Neural cell (in vitro differentiated cells): ENCODE measurements around the gene RABL6.

Source experiments
- POLR2AphosphoS5 ChIP-seq: IDR thresholded peaks from 2 replicates; pipeline ENCODE4 v1.6.1; 2012
- RAD21 ChIP-seq: fragments of 450-650 bp; conservative IDR thresholded peaks from 2 replicates; pipeline ENCODE4 v1.6.1; 2014; ENCODE audit warnings: antibody characterized with exemption, mild to moderate bottlenecking, moderate library complexity
- TF ChIP-seq, protein P1 (sequence below): fragments of 450-650 bp; IDR thresholded peaks from 2 replicates; pipeline ENCODE4 v1.5.1; 2014; ENCODE audit warnings: antibody characterized with exemption, mild to moderate bottlenecking, moderate library complexity; ENCODE audit not compliant: poor library complexity, severe bottlenecking

GRCh38 chr9:136851941-136852663 is 44.4 kb downstream of the RABL6 start, which contains the start of gene MAMDC4:
- TF ChIP-seq, protein P1, sequence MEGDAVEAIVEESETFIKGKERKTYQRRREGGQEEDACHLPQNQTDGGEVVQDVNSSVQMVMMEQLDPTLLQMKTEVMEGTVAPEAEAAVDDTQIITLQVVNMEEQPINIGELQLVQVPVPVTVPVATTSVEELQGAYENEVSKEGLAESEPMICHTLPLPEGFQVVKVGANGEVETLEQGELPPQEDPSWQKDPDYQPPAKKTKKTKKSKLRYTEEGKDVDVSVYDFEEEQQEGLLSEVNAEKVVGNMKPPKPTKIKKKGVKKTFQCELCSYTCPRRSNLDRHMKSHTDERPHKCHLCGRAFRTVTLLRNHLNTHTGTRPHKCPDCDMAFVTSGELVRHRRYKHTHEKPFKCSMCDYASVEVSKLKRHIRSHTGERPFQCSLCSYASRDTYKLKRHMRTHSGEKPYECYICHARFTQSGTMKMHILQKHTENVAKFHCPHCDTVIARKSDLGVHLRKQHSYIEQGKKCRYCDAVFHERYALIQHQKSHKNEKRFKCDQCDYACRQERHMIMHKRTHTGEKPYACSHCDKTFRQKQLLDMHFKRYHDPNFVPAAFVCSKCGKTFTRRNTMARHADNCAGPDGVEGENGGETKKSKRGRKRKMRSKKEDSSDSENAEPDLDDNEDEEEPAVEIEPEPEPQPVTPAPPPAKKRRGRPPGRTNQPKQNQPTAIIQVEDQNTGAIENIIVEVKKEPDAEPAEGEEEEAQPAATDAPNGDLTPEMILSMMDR: no peak
- TF ChIP-seq RAD21 (no peak), POLR2AphosphoS5 (peak; percentile 5)
